Stimulated activated memory B cell treated with anti-CD40 and anti-IgM and Interleukin-4, amounts not matched to agents 10 μg/mL and 1 μg/mL and 100 μg/mL, for 72 hours (primary cell): ENCODE data around the gene ACSS3.

Experiments used
- ATAC-seq: fragments of 150-1000 bp; cut with Tn5 transposase; 2 replicates; pipeline ENCODE4 v1.10.0; 2021
- H3K27ac Mint-ChIP-seq: one replicate; pipeline ENCODE4 v1.8.0; 2022; ENCODE audit warnings: mild to moderate bottlenecking, mixed read lengths
- H3K27me3 Mint-ChIP-seq: one replicate; pipeline ENCODE4 v1.8.0; 2022; ENCODE audit warnings: mixed read lengths
- H3K36me3 Mint-ChIP-seq: one replicate; pipeline ENCODE4 v1.8.0; 2022; ENCODE audit warnings: mixed read lengths
- H3K4me1 Mint-ChIP-seq: one replicate; pipeline ENCODE4 v1.8.0; 2022; ENCODE audit warnings: mixed read lengths
- H3K4me3 Mint-ChIP-seq: one replicate; pipeline ENCODE4 v1.8.0; 2022; ENCODE audit warnings: mild to moderate bottlenecking, moderate library complexity, mixed read lengths
- H3K9me3 Mint-ChIP-seq: one replicate; pipeline ENCODE4 v1.8.0; 2022; ENCODE audit warnings: mixed read lengths

Gene ACSS3

GRCh38 chr12:81137801-81138200 is 59.9 kb downstream of the ACSS3 start:
- ATAC-seq: no peak
- Mint-ChIP-seq H3K27ac (no peak overlapping the region), H3K27me3 (no peaks in the 10 kb centered on the region), H3K4me1 (no peaks in the 10 kb centered on the region), H3K4me3 (no peak overlapping the region), H3K36me3 (no peaks in the 10 kb centered on the region), H3K9me3 (peaks cover 3% of the 10 kb centered on the region)

DNA sequence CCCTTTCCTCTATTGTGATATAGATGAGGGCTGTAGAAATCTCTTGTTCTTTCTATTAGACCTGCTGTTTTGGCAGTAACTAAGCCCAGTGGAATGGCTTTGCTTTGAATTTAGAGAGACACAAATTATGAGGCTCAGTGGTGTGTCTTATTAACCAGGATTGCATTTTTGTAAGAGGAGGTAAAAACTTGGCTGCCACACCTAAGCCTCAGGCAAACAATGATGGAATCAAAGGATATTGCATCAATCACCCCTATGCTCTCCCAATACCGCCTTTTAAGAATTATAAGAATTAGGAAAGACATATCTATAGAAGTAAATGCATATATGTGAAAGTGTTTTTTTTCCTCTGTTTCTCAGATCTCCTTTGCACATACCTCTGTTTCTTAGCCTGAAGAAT is 63.3 kb downstream of the ACSS3 start:
- ATAC-seq: no peak
- Mint-ChIP-seq H3K4me3 (no peak overlapping the region), H3K36me3 (no peaks in the 10 kb centered on the region), H3K4me1 (no peaks in the 10 kb centered on the region), H3K27me3 (no peaks in the 10 kb centered on the region), H3K9me3 (no peaks in the 10 kb centered on the region), H3K27ac (no peak overlapping the region)

GRCh38 chr12:81143057-81143456 is 65.2 kb downstream of the ACSS3 start:
- no peaks in the 10 kb centered on the region for H3K4me1 Mint-ChIP-seq
- no peak overlapping the region for H3K4me3 Mint-ChIP-seq
- H3K9me3 Mint-ChIP-seq: no peaks in the 10 kb centered on the region
- no peaks in the 10 kb centered on the region for H3K36me3 Mint-ChIP-seq
- ATAC-seq: no peak
- no peak overlapping the region for H3K27ac Mint-ChIP-seq
- H3K27me3 Mint-ChIP-seq: no peaks in the 10 kb centered on the region

GRCh38 chr12:81146228-81147225 is 68.6 kb downstream of the ACSS3 start:
- no peaks in the 10 kb centered on the region for H3K36me3 Mint-ChIP-seq
- no peak for ATAC-seq
- no peak overlapping the region for H3K27ac Mint-ChIP-seq
- H3K9me3 Mint-ChIP-seq: no peaks in the 10 kb centered on the region
- no peak overlapping the region for H3K4me3 Mint-ChIP-seq
- H3K27me3 Mint-ChIP-seq: no peaks in the 10 kb centered on the region
- H3K4me1 Mint-ChIP-seq: no peaks in the 10 kb centered on the region

DNA sequence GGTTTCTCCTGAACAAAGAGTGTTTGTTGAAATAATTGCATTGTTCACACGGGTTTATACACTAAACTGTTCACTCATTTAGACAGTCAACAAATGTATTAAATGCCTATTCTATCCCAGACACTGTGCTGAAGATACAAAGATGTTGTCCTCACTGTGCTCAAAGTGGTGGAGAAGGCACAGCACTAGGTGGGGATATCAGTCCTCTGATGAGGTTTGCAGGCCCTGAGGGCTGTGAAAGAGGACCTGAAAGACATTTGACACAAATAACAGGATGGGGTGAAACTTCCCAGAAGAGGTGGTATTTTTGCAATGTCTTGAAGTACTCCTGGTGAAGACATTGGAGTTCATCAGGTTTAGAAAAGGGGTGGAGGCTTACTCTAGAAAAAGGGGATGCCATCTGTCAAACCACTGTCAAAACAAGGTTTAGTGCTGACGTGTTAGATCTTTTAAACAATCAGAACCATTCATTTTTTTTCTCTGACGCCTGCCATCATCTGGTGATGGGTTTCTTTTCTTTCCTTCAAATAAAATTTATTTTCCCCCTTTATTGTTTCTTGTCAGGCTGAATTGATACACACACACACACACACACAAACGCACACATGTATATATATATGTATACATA is 69.5 kb downstream of the ACSS3 start:
- H3K9me3 Mint-ChIP-seq: no peaks in the 10 kb centered on the region
- no peak for ATAC-seq
- H3K36me3 Mint-ChIP-seq: no peaks in the 10 kb centered on the region
- H3K27me3 Mint-ChIP-seq: no peaks in the 10 kb centered on the region
- no peaks in the 10 kb centered on the region for H3K4me1 Mint-ChIP-seq
- no peak overlapping the region for H3K4me3 Mint-ChIP-seq
- H3K27ac Mint-ChIP-seq: no peak overlapping the region

DNA sequence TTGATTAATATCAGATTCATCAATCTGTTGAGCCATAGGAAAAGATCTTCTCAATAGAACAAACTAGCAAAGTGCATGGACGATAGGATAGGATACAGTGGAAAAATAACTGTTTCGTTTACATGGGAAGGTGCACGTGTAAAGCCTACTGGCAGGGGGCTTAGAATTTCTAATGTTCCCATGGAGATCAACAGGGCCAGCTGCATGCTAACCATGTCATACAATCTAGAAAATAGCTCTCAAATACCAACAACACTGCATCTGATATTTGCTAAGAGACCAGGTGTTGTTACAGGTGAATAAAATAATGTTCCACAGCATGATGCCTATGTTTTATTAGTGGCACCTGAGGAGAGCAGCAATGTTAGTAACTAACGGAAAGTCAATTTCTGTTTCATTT is 72.5 kb downstream of the ACSS3 start:
- no peaks in the 10 kb centered on the region for H3K27me3 Mint-ChIP-seq
- no peaks in the 10 kb centered on the region for H3K36me3 Mint-ChIP-seq
- H3K4me3 Mint-ChIP-seq: no peak overlapping the region

GRCh38 chr12:81159856-81160255 is 82.0 kb downstream of the ACSS3 start:
- Mint-ChIP-seq H3K27ac (no peak overlapping the region), H3K4me3 (no peak overlapping the region), H3K4me1 (no peaks in the 10 kb centered on the region), H3K36me3 (no peaks in the 10 kb centered on the region), H3K9me3 (no peaks in the 10 kb centered on the region), H3K27me3 (no peaks in the 10 kb centered on the region)
- no peak for ATAC-seq

More for the DNA sequence above, 72.5 kb downstream of the ACSS3 start:
- no peak for ATAC-seq
- H3K4me1 Mint-ChIP-seq: no peaks in the 10 kb centered on the region
- no peak overlapping the region for H3K27ac Mint-ChIP-seq
- H3K9me3 Mint-ChIP-seq: no peaks in the 10 kb centered on the region

DNA sequence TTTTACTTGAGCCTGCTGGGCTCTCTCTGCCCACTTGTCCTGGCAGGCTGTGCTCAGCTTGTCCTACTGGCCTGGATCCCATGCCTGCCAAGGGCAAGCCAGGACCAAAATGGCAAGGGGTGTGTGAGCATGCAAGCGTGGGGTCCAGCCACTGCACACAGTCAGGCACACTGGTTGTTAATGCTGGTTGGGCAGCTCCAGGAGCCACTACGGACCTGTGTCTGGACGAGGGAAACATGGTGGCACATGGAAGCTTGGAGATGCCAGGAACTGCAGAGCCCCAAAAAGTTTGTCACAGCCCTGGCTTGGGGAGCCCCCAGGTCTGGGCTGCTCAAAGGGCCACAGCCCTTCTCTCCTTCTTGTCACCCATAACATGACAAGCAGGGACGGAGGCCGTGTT is 83.8 kb downstream of the ACSS3 start:
- no peaks in the 10 kb centered on the region for H3K27me3 Mint-ChIP-seq
- no peak overlapping the region for H3K27ac Mint-ChIP-seq
- H3K36me3 Mint-ChIP-seq: no peaks in the 10 kb centered on the region
- no peak for ATAC-seq
- H3K4me3 Mint-ChIP-seq: no peak overlapping the region
- H3K4me1 Mint-ChIP-seq: no peaks in the 10 kb centered on the region
- peaks cover 5% of the 10 kb centered on the region for H3K9me3 Mint-ChIP-seq

- H3K27me3 Mint-ChIP-seq: no peaks in the 10 kb centered on the region
- no peak for ATAC-seq
- H3K27ac Mint-ChIP-seq: no peak overlapping the region
- no peaks in the 10 kb centered on the region for H3K4me1 Mint-ChIP-seq
- peaks cover 5% of the 10 kb centered on the region for H3K9me3 Mint-ChIP-seq
- no peaks in the 10 kb centered on the region for H3K36me3 Mint-ChIP-seq
- no peak overlapping the region for H3K4me3 Mint-ChIP-seq
Observed at GRCh38 chr12:81162391-81163136, 84.7 kb downstream of the ACSS3 start.

DNA sequence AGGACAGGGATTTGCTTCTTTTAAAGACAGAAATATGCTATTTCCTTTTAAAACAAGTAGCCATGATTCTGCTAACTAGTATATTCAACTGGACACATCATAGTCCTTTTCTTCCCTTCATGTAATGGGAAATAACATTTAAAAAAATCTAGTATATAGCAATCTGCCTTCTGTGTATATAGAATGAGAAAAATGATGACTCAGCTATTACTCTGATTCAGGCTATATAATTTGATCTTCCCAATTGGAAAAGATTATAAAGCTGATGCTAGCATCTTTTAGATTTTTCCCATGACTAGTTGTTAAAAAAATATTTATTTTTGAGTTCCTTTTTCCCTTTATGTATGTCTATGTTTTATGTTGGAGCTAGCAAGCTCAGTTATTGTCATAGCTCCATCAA is 86.9 kb downstream of the ACSS3 start:
- Mint-ChIP-seq H3K9me3 (peaks cover 8% of the 10 kb centered on the region), H3K27ac (no peak overlapping the region), H3K27me3 (no peaks in the 10 kb centered on the region), H3K4me3 (no peak overlapping the region), H3K36me3 (no peaks in the 10 kb centered on the region), H3K4me1 (no peaks in the 10 kb centered on the region)
- ATAC-seq: no peak

- no peak for ATAC-seq
- Mint-ChIP-seq H3K9me3 (peaks cover 8% of the 10 kb centered on the region), H3K36me3 (no peaks in the 10 kb centered on the region)
Observed at GRCh38 chr12:81166790-81167189, 88.9 kb downstream of the ACSS3 start.

DNA sequence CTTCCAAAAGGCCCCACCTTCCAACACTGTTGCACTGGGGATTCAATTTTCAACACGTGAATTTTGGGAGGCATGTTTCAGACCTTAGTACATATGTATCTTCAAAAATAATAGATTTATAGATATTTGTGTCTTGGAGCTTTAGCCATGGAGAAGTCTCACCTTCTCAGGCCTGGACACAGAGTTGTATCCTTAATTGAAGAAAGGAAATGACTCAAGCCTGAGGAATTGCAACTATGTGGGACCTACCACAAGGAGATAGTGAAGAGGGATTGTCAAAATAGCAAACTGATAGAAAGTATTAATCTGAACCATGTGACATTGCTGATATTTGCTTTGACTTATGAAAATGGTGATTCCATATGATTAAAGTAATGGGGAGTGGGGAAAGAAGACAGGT is 89.8 kb downstream of the ACSS3 start:
- no peak for ATAC-seq
- peaks cover 8% of the 10 kb centered on the region for H3K9me3 Mint-ChIP-seq
- H3K27me3 Mint-ChIP-seq: no peaks in the 10 kb centered on the region
- H3K27ac Mint-ChIP-seq: no peak overlapping the region
- H3K4me1 Mint-ChIP-seq: no peaks in the 10 kb centered on the region
- no peaks in the 10 kb centered on the region for H3K36me3 Mint-ChIP-seq
- H3K4me3 Mint-ChIP-seq: no peak overlapping the region

More at GRCh38 chr12:81166790-81167189, 88.9 kb downstream of the ACSS3 start:
- H3K27ac Mint-ChIP-seq: no peak overlapping the region
- no peak overlapping the region for H3K4me3 Mint-ChIP-seq
- H3K4me1 Mint-ChIP-seq: no peaks in the 10 kb centered on the region
- no peaks in the 10 kb centered on the region for H3K27me3 Mint-ChIP-seq

GRCh38 chr12:81168445-81168844 is 90.6 kb downstream of the ACSS3 start:
- Mint-ChIP-seq H3K27me3 (no peaks in the 10 kb centered on the region), H3K4me1 (no peaks in the 10 kb centered on the region), H3K9me3 (peaks cover 8% of the 10 kb centered on the region), H3K4me3 (no peak overlapping the region), H3K36me3 (no peaks in the 10 kb centered on the region), H3K27ac (no peak overlapping the region)
- no peak for ATAC-seq

- Mint-ChIP-seq H3K36me3 (no peaks in the 10 kb centered on the region), H3K27ac (no peak overlapping the region), H3K9me3 (peaks cover 8% of the 10 kb centered on the region), H3K4me1 (no peaks in the 10 kb centered on the region), H3K27me3 (no peaks in the 10 kb centered on the region), H3K4me3 (no peak overlapping the region)
- no peak for ATAC-seq
Observed at GRCh38 chr12:81170072-81170471, 92.2 kb downstream of the ACSS3 start.

- Mint-ChIP-seq H3K4me1 (no peaks in the 10 kb centered on the region), H3K4me3 (no peak overlapping the region), H3K9me3 (peaks cover 9% of the 10 kb centered on the region), H3K27me3 (no peaks in the 10 kb centered on the region), H3K27ac (no peak overlapping the region), H3K36me3 (no peaks in the 10 kb centered on the region)
- ATAC-seq: no peak
Observed at GRCh38 chr12:81172851-81173250, 95.0 kb downstream of the ACSS3 start.
